ENCODE results near the gene MAMLD1. TPM values are rescaled to one million over a fixed set of nuclear protein-coding genes. Genes with fewer than 3 reads are reported as not detected.

Gene MAMLD1
- total and polyA plus RNA-seq, 4 donors, result 5.5 to 39.4 (median 21.5) TPM

DNA sequence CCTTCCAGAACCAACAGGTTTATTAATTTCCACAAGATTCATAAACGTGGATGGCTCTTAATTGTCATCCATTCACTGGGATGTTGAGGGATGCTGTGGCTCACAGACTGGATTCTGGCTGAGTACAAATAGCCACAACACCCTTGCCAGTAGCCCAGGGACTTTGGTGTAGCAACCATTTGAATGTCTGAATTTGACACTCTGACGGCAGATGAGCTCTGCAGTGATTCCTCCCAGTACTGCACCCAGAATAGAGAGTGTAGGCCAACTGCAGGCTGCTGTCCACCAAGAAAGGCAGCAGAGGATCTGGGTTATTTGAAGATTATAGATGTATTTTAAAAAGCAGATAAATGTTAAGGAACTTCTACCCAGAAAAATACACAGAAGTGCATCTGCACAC, 15.6 kb upstream of the MAMLD1 start:
- DNase-seq (ENCODE audit: low read depth in 4 of 6, low spot score in 6 of 6), result no peak
- Histone ChIP-seq H3K4me1 (ENCODE audit: control insufficient read depth, insufficient read depth, low read length) (no peaks in the 10 kb centered on the region), H3K27me3 (ENCODE audit: control insufficient read depth, insufficient read depth, low read length) (no peaks in the 10 kb centered on the region), H3K4me3 (ENCODE audit: low read depth, low read length) (no peak overlapping the region), H3K36me3 (ENCODE audit: control insufficient read depth, insufficient read depth, low read length) (no peaks in the 10 kb centered on the region), H3K27ac (ENCODE audit: low read depth, low read length) (no peak overlapping the region), H3K9me3 (ENCODE audit: control insufficient read depth, insufficient read depth, low read length) (no peaks in the 10 kb centered on the region)
- WGBS (ENCODE audit: insufficient coverage), result 70% methylated on average over 2 of the region's 2 CpGs

DNA sequence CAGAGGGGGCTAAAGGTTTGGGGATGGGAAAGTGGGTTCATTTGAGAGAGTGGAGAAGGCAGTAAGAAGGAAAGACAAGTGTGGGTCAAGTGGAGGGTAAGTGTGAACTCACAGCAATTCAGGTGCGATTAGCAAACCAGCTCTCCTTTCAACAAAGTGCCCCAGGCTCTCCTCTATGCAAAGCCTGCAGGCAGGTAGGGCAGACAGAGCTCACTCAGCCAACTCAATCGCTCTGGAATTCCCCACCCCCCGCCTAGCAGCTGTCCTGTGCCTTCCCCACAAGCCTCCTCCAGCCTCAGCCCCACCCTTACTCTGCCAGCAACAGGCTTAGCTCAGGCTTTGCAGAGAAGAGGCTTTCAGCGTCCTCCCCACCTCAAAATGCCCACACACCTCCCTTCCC, 14.8 kb upstream of the MAMLD1 start:
- no peaks in the 10 kb centered on the region for H3K27me3 ChIP-seq (ENCODE audit: control insufficient read depth, insufficient read depth, low read length)
- no peaks in the 10 kb centered on the region for H3K36me3 ChIP-seq (ENCODE audit: control insufficient read depth, insufficient read depth, low read length)
- no peak for DNase-seq (ENCODE audit: low read depth in 4 of 6, low spot score in 6 of 6)
- H3K4me1 ChIP-seq (ENCODE audit: control insufficient read depth, insufficient read depth, low read length), result no peaks in the 10 kb centered on the region
- H3K9me3 ChIP-seq (ENCODE audit: control insufficient read depth, insufficient read depth, low read length), result no peaks in the 10 kb centered on the region
- 32% methylated on average over 4 of the region's 4 CpGs for WGBS (ENCODE audit: insufficient coverage)
- H3K4me3 ChIP-seq (ENCODE audit: low read depth, low read length), result no peak overlapping the region
- H3K27ac ChIP-seq (ENCODE audit: low read depth, low read length), result no peak overlapping the region

DNA sequence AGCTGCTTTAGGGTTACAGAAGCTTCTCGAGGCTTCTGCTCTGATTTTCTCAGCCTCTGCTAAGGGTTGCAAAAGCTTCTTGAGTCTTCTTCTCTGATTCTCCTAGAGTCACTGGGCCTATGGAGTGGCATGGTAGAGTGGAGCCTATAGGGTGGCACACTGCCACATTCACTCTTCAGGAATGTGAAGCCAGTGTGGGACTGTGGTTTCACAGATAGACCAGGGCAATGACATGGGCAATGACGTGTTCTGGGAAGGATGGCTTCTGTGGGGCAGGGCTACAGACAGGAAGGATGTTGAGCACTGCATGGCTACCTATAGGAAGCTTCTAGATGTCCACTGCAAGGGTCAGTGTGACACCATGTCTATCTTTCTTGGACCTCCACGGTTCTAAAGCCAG, 11.0 kb upstream of the MAMLD1 start:
- 49% methylated on average over 2 of the region's 3 CpGs for WGBS (ENCODE audit: insufficient coverage)
- Histone ChIP-seq H3K9me3 (ENCODE audit: control insufficient read depth, insufficient read depth, low read length) (no peaks in the 10 kb centered on the region), H3K36me3 (ENCODE audit: control insufficient read depth, insufficient read depth, low read length) (no peaks in the 10 kb centered on the region), H3K4me3 (ENCODE audit: low read depth, low read length) (no peak overlapping the region), H3K27me3 (ENCODE audit: control insufficient read depth, insufficient read depth, low read length) (no peaks in the 10 kb centered on the region), H3K4me1 (ENCODE audit: control insufficient read depth, insufficient read depth, low read length) (no peaks in the 10 kb centered on the region), H3K27ac (ENCODE audit: low read depth, low read length) (no peak overlapping the region)
- DNase-seq (ENCODE audit: low read depth in 4 of 6, low spot score in 6 of 6), result no peak

DNA sequence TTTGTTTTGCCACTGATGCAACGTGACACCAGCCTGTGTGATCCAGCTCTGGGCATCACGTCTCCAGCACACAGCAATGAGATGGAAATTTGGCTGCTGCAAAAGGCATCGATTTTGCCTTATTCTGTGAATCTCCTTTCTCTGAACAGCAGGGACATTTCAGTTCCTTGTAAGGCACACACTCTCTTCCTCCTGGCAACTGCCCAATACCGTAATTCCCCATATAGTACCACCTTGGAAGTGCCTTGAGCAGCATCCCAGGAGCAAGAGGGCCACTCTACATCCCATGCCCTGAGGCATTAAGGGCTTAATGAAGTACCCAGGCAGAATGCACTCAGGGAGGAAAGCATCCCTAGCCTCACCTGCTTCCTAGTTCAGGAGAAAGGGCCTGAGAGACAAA, 10.5 kb upstream of the MAMLD1 start:
- no peak overlapping the region for H3K27ac ChIP-seq (ENCODE audit: low read depth, low read length)
- no peaks in the 10 kb centered on the region for H3K27me3 ChIP-seq (ENCODE audit: control insufficient read depth, insufficient read depth, low read length)
- WGBS (ENCODE audit: insufficient coverage), result 33% methylated on average over 4 of the region's 4 CpGs
- no peaks in the 10 kb centered on the region for H3K4me1 ChIP-seq (ENCODE audit: control insufficient read depth, insufficient read depth, low read length)
- peak in 2 of 6 donors; percentile 43 to 71 for DNase-seq (ENCODE audit: low read depth in 4 of 6, low spot score in 6 of 6)
- no peaks in the 10 kb centered on the region for H3K36me3 ChIP-seq (ENCODE audit: control insufficient read depth, insufficient read depth, low read length)
- H3K4me3 ChIP-seq (ENCODE audit: low read depth, low read length), result no peak overlapping the region
- no peaks in the 10 kb centered on the region for H3K9me3 ChIP-seq (ENCODE audit: control insufficient read depth, insufficient read depth, low read length)

DNA sequence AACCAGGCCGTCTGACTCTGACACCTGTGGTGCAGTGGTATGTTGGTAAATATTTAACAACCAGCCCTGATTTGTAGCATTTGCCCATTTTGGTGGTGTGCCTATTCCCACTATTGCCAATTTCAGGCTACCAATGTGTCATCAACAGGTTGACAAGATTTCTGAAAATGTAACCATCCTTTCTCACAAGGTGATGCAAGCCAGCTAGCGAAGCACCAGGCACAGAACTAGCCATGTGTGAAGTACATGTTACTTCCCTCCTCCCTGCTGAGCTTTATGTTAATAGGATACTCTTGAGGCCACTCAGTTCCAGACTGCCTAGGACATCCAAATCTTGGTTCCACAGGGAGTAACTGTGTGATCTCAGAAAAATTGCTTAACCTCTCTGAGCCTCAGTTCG, 7.2 kb upstream of the MAMLD1 start:
- peaks cover 4% of the 10 kb centered on the region for H3K4me1 ChIP-seq (ENCODE audit: control insufficient read depth, insufficient read depth, low read length)
- no peaks in the 10 kb centered on the region for H3K9me3 ChIP-seq (ENCODE audit: control insufficient read depth, insufficient read depth, low read length)
- DNase-seq (ENCODE audit: low read depth in 4 of 6, low spot score in 6 of 6), result no peak
- no peaks in the 10 kb centered on the region for H3K36me3 ChIP-seq (ENCODE audit: control insufficient read depth, insufficient read depth, low read length)
- H3K4me3 ChIP-seq (ENCODE audit: low read depth, low read length), result no peak overlapping the region
- no peak overlapping the region for H3K27ac ChIP-seq (ENCODE audit: low read depth, low read length)
- WGBS (ENCODE audit: insufficient coverage), result 92% methylated on average over 1 of the region's 3 CpGs
- no peaks in the 10 kb centered on the region for H3K27me3 ChIP-seq (ENCODE audit: control insufficient read depth, insufficient read depth, low read length)

DNA sequence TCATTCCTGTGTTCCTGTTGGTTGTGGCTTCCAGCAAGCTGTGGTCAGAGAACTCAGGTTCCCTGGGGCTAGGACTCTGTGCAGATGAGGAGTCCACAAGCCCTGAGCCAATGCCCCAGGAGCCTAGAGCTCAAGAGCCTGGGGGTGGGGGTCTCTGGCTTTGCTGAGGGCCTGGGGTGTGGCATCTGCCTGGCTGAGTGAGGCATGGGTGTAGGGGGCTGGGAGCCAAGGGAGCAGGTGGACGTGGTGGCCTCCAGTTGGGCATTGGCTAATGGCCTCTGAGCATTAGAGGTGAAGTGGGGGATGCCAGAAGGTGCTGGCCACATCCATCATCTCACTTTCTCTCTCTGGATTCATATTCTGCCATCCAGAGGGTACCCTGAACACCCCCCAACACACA, 5.3 kb upstream of the MAMLD1 start:
- H3K9me3 ChIP-seq (ENCODE audit: control insufficient read depth, insufficient read depth, low read length), result peaks cover 2% of the 10 kb centered on the region
- no peak overlapping the region for H3K27ac ChIP-seq (ENCODE audit: low read depth, low read length)
- WGBS (ENCODE audit: insufficient coverage), result 43% methylated on average over 1 of the region's 1 CpG
- DNase-seq (ENCODE audit: low read depth in 4 of 6, low spot score in 6 of 6), result no peak
- no peak overlapping the region for H3K4me3 ChIP-seq (ENCODE audit: low read depth, low read length)
- peaks cover 3% of the 10 kb centered on the region for H3K27me3 ChIP-seq (ENCODE audit: control insufficient read depth, insufficient read depth, low read length)
- peaks cover 21% of the 10 kb centered on the region for H3K4me1 ChIP-seq (ENCODE audit: control insufficient read depth, insufficient read depth, low read length)
- no peaks in the 10 kb centered on the region for H3K36me3 ChIP-seq (ENCODE audit: control insufficient read depth, insufficient read depth, low read length)

DNA sequence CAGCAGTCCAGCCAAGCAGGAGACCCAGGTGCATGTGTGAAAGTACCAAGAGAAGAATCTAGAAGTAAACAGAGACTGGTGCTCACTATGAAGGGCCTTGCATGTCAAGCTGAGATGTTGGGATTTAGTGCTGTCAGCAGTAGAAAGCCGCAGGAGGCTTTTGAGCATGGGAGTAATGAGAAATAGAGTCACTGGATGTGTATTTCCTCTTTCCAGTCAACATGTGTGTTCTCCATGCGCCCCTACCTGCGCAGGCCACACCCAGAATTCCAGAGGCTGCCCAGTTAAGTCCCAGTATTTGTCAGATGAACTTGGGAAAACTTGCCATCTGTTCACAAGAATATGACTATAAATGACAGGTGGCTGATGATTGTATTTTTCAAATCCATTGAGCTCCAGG, 4.5 kb upstream of the MAMLD1 start:
- H3K4me3 ChIP-seq (ENCODE audit: low read depth, low read length), result no peak overlapping the region
- peaks cover 2% of the 10 kb centered on the region for H3K9me3 ChIP-seq (ENCODE audit: control insufficient read depth, insufficient read depth, low read length)
- peaks cover 3% of the 10 kb centered on the region for H3K27me3 ChIP-seq (ENCODE audit: control insufficient read depth, insufficient read depth, low read length)
- DNase-seq (ENCODE audit: low read depth in 4 of 6, low spot score in 6 of 6), result no peak
- WGBS (ENCODE audit: insufficient coverage), result 25% methylated on average over 1 of the region's 3 CpGs
- no peaks in the 10 kb centered on the region for H3K36me3 ChIP-seq (ENCODE audit: control insufficient read depth, insufficient read depth, low read length)
- peaks cover 21% of the 10 kb centered on the region for H3K4me1 ChIP-seq (ENCODE audit: control insufficient read depth, insufficient read depth, low read length)
- H3K27ac ChIP-seq (ENCODE audit: low read depth, low read length), result no peak overlapping the region

DNA sequence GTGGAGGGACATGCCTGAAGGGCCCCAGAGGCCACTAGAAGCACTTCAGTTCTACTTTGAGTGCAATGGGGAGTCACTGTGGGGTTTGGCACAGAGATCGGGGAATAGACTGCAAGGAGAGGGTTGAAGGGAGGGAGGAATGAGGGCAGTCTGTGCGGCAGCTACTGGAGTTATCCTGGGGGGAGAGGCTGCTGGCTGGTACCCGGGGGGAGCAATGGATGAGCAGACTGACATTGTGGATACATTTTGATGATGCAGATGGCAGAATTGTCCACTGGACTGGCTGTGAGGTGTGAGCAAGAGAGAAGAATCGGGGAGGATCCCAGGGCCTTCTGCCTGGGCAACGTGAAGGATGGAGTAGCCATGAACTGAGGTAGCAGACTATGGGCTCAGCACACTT, 2.8 kb upstream of the MAMLD1 start:
- H3K4me1 ChIP-seq (ENCODE audit: control insufficient read depth, insufficient read depth, low read length), result peaks cover 21% of the 10 kb centered on the region
- H3K27ac ChIP-seq (ENCODE audit: low read depth, low read length), result no peak overlapping the region
- no peak overlapping the region for H3K4me3 ChIP-seq (ENCODE audit: low read depth, low read length)
- peaks cover 3% of the 10 kb centered on the region for H3K27me3 ChIP-seq (ENCODE audit: control insufficient read depth, insufficient read depth, low read length)
- DNase-seq (ENCODE audit: low read depth in 4 of 6, low spot score in 6 of 6), result no peak
- H3K9me3 ChIP-seq (ENCODE audit: control insufficient read depth, insufficient read depth, low read length), result peaks cover 2% of the 10 kb centered on the region
- WGBS (ENCODE audit: insufficient coverage), result 65% methylated on average over 5 of the region's 5 CpGs
- no peaks in the 10 kb centered on the region for H3K36me3 ChIP-seq (ENCODE audit: control insufficient read depth, insufficient read depth, low read length)

DNA sequence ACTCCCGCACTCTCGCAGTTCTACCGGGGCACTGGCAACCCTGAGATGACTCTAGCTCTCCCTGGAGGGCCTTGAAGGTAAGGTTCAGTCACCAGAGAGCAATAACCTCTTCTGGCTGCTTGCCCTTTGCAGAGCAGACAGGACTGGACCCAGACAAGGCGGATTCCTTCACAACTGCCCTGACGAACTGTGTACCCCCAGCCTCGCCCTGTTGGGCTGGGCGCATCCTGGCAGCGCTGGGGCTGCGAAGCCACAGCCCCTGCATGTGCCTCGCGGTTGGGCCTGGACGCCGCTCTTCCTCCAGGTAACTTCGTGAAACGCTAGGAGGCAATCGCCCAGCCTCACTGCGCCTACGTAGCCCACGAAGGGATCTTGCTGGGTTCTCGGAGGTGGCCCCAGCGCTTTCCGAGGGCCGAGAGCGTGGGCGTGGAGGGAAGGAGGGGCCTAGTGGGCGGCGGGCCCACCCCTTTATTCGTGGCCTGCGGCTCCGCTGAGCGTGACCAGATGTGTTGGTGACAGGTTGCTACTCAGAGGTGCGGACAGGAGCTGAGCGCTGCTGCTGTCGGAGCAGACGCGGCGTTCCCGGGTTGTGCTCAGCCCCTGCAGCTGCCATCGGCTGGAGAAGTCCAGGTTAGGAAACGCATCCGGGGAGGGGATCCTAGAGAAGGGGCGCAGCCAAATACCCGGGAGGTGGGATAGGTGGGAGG, 1.9 kb upstream of the MAMLD1 start:
- Histone ChIP-seq H3K36me3 (ENCODE audit: control insufficient read depth, insufficient read depth, low read length) (no peaks in the 10 kb centered on the region), H3K9me3 (ENCODE audit: control insufficient read depth, insufficient read depth, low read length) (peaks cover 2% of the 10 kb centered on the region), H3K27ac (ENCODE audit: low read depth, low read length) (no peak overlapping the region), H3K4me3 (ENCODE audit: low read depth, low read length) (peak overlapping the region; percentile 72), H3K4me1 (ENCODE audit: control insufficient read depth, insufficient read depth, low read length) (peaks cover 21% of the 10 kb centered on the region), H3K27me3 (ENCODE audit: control insufficient read depth, insufficient read depth, low read length) (peaks cover 3% of the 10 kb centered on the region)
- WGBS (ENCODE audit: insufficient coverage), result 19% methylated on average over 43 of the region's 43 CpGs
- DNase-seq (ENCODE audit: low read depth in 4 of 6, low spot score in 6 of 6), result peak in 2 of 6 donors; percentile 21 to 40

DNA sequence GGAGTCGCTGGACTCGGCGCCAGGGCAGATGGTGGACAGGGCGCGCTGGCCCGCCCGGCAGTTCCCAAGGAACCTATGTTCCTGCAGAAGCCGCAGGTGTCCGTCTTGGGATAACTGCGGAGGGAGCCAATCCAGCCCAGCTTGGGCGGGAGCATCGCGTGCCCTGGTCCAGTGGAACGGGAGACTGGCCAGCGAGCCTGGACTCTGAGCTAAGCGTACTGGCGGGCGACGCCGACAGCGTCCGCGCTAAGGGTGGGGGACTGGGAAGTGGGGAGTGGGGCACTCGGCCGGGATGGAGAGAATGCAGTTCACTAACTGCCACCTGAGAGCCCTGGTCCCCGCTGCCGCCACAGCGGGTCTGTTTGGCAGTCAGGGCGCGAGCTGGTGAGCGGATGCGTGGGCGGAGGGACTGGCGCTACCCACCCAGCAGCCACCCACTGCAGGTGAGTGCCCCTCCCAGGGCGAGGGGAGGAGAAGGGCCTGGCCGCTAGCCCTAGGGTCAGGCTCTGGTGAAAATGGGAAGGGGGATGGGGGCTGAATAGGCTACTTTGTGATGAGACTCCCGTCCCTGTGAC, 1.3 kb upstream of the MAMLD1 start:
- 27% methylated on average over 37 of the region's 37 CpGs for WGBS (ENCODE audit: insufficient coverage)
- Histone ChIP-seq H3K9me3 (ENCODE audit: control insufficient read depth, insufficient read depth, low read length) (peaks cover 2% of the 10 kb centered on the region), H3K4me1 (ENCODE audit: control insufficient read depth, insufficient read depth, low read length) (peaks cover 21% of the 10 kb centered on the region), H3K27me3 (ENCODE audit: control insufficient read depth, insufficient read depth, low read length) (peaks cover 3% of the 10 kb centered on the region), H3K36me3 (ENCODE audit: control insufficient read depth, insufficient read depth, low read length) (no peaks in the 10 kb centered on the region), H3K27ac (ENCODE audit: low read depth, low read length) (no peak overlapping the region), H3K4me3 (ENCODE audit: low read depth, low read length) (peak overlapping the region; percentile 72)
- peak in 1 of 6 donors; percentile 31 for DNase-seq (ENCODE audit: low read depth in 4 of 6, low spot score in 6 of 6)

All from spinal cord (tissue), 10 donors.